GM18907 (cell line): ENCODE data around the gene SHKBP1.
"Not testable (repeated sequence)": the region's sequence is repeated elsewhere in the genome, so short reads cannot be mapped to it uniquely, and the experiment has no call there.

Experiments used
- ATAC-seq: cut with Tn5 transposase; IDR thresholded peaks from one replicate; pipeline ENCODE4 v1.9.1; 2021; ENCODE audit warnings: mild to moderate bottlenecking, moderate library complexity; ENCODE audit not compliant: unreplicated experiment

SHKBP1 gene

DNA sequence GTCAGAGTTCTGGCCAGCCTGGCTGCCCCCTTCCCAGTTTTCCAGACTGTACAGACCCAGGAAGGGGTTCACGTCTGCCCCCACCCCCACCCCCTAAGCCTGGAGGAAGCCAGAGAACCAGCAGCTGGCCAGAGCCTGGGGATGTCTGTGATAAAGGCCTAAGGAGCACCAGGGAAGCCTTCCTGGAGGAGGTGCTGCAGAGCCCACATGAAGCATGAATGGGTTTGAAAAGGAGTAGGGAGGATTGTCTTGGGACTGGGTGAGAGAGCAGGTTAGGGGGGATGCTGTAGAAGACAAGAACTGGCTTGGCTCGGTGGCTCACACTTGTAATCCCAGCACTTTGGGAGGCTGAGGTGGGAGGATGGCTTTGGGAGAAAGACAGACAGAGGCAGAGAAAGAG lies 5.8 kb downstream of the SHKBP1 start:
- no peak for ATAC-seq

GRCh38 chr19:40583283-40583682 lies 6.6 kb downstream of the SHKBP1 start:
- ATAC-seq: no peak

- no peak for ATAC-seq
Measured at GRCh38 chr19:40584007-40584406, 7.3 kb downstream of the SHKBP1 start.

GRCh38 chr19:40585241-40585981 lies 8.7 kb downstream of the SHKBP1 start:
- ATAC-seq: no peak

GRCh38 chr19:40585982-40586422 lies 9.3 kb downstream of the SHKBP1 start:
- ATAC-seq: no peak

- no peak for ATAC-seq
Measured at GRCh38 chr19:40586611-40587010, 9.9 kb downstream of the SHKBP1 start.

- no peak for ATAC-seq
Measured at GRCh38 chr19:40588110-40588854, 11.6 kb downstream of the SHKBP1 start.

DNA sequence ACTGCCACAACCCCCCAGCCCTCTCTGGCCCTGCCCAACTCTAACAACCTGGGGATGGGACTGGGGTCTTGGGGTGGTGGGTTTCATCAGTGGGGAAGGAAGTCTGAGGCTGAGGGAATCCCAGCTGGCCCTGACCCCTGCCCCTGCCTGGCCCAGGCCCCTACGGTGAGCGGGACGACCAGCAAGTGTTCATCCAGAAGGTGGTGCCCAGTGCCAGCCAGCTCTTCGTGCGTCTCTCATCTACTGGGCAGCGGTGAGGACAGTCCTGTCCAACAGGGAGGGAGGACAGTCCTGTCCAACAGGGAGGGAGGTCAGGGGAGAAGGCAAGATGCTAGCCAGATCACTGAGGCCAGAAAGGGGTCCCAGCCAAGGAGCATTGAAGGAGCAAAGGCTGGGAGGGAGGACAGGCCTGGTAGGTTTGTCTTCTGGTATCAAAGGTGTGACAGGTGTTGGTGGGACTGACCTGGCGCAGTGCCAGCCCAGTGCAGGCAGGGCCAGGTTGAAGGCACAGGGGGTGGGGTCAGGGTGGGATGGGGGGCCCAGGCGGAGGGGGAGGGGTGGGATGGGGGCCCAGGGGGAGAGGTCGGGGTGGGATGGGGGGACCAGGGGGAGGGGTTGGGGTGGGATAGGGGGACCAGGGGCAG lies 12.4 kb downstream of the SHKBP1 start:
- no peak for ATAC-seq

GRCh38 chr19:40589591-40590429 lies 13.1 kb downstream of the SHKBP1 start:
- ATAC-seq: no peak

GRCh38 chr19:40590464-40591265 lies 14.0 kb downstream of the SHKBP1 start:
- no peak for ATAC-seq

GRCh38 chr19:40591724-40592123 lies 15.1 kb downstream of the SHKBP1 start:
- not testable (repeated sequence) for ATAC-seq

DNA sequence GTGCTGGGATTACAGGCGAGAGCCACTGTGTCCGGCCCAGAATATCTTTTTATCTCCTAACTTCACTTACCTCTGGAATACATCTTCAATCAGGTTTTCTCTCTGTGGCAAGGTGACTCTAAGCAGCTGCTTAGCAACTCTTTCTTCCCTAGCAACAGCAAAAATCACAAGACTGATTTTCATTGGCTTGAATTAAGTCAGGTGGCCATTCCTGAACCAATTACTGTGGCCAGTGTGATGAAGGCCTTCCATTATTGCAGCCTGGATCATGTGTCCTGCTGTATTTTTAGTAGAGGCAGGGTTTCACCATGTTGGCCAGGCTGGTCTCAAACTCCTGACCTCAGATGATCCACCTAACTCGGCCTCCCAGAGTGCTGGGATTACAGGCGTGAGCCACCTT lies 15.5 kb downstream of the SHKBP1 start:
- no peak for ATAC-seq

DNA sequence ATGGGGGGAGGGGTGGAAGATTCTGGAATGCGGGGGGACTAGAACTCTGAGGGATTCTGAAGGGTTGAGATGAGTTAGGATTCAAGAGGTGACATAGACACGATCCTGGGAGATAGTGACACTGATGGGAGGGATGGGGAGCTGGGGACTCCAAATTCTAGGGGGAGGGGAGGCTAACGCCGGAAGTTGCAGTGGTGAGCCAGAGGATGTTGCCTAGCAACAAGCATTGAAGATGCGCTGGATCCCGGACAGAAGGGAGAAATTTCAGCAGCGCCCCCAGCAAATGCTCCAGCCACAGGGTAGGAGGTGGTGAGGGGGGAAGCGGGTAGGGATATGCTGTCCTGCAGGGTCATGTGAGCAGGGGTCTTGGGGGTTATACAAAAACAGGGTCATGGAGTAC lies 17.6 kb downstream of the SHKBP1 start:
- no peak for ATAC-seq

- ATAC-seq: no peak
Measured at GRCh38 chr19:40594657-40595091, 18.0 kb downstream of the SHKBP1 start.

DNA sequence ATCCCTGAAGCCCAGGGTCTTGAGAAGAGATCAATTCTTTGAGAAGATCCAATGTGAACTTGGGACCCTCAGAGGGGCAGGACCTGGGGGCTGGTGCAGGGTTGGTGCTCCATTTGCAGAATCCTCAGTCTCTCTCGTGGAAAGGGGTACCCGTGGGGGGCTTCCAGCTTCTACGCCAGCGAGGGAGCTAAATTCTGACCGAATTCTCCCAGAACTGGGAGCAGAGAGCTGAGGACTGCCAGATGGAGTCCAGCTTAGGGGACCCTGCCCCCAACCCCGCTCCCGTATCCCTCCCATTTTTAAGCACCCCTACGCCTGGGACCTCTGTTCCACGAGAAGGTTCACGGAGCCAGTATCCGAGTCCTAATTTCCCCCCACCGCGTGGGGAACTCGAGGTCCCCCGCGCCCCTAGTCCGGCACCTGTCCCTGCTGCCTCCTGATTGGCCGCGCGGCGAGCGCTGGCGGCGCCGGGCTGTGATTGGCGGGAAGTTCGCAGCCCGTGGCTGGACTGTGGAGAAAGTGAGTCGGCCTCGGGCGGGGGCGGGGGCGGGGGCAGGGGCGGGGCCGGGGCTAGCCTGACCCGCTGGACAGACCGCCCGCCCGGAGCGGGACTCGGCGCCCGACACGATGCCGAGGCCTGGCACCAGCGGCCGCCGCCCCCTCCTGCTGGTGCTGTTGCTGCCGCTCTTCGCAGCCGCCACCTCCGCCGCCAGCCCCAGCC lies 20.1 kb downstream of the SHKBP1 start:
- ATAC-seq: no peak

- ATAC-seq: no peak
Measured at GRCh38 chr19:40597329-40597838, 20.7 kb downstream of the SHKBP1 start.

DNA sequence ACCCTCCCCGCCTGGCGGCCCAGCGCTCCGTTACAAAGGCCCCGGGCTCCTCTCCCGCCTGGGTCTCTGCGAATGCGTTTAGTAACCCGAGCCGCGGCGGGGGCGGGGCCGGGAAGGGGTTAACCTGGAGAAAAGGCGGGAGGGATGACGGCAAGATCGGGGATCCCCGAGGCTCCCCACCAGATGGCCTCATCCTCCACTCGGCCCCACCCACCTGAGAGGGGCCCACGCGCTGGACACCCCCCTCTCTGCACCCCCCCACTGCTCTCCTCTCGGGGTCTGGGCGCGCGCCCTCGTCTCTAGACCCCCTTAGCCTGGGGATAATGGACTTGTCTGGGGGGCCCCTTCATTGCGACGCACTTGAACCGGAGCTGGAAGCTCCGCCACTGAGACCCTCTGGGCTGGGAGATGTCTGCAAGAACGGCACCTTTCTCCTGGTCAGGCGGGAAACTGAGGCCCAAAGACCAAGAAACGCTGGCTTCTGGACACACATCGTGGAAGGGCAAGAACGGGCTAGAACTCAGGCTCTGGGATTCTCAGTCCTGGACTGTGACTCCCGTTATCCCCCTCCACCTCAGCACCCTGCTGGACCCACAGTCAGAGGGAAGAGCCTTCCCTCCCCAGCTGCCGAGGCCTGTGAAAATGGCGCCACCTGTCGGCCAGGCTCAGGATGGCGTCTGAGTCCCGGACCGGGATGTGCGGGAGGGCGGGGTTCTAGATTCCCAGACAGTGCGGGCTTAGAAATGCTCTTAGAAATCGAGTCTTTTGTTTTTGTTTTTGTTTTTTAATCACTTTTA lies 21.6 kb downstream of the SHKBP1 start:
- ATAC-seq: no peak

DNA sequence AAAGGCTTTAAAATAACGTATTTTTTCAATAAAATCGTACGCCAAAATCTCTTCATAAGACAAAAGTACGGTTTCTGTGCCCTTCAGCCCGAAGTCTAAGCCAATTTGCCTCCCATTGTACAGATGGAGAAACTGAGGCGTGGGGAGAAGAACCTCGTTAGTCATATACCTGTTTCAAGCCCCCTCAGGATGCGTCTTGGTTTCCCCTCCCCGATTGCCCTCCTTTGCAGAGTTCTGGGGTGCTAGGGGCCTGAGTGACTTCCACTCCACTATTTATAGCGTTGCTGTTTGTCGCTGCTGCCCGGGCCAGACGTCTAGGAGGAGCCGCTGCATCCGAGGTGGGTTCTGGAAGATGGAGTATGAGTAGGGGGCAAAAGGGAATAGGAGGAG lies 22.2 kb downstream of the SHKBP1 start:
- no peak for ATAC-seq
